Central memory CD8-positive, alpha-beta T cell (primary cell): ENCODE data around the gene ZPBP2.
"Not testable (repeated sequence)": the region's sequence is repeated elsewhere in the genome, so short reads cannot be mapped to it uniquely, and the experiment has no call there.

ENCODE experiments used
- ATAC-seq: fragments of 150-1000 bp; cut with Tn5 transposase; replicated peaks from 2 replicates; pipeline ENCODE4 v1.10.0; 2022; ENCODE audit warnings: mild to moderate bottlenecking, moderate FRiP score, moderate number of reproducible peaks; ENCODE audit not compliant: poor library complexity, severe bottlenecking; ENCODE audit errors: extremely low read depth
- DNase-seq, 2 donors: peaks; one replicate each; pipeline ENCODE4 v3.0.0; 2021; ENCODE audit warnings: low spot score in 2 of 2
- H3K27ac Mint-ChIP-seq: one replicate; pipeline ENCODE4 v1.8.0; 2022; ENCODE audit warnings: low read depth, mild to moderate bottlenecking, moderate library complexity, mixed read lengths
- H3K27me3 Mint-ChIP-seq: one replicate; pipeline ENCODE4 v1.8.0; 2022; ENCODE audit warnings: mixed read lengths
- H3K36me3 Mint-ChIP-seq: one replicate; pipeline ENCODE4 v1.8.0; 2022; ENCODE audit warnings: mild to moderate bottlenecking, moderate library complexity, mixed read lengths; ENCODE audit not compliant: insufficient read depth
- H3K4me1 Mint-ChIP-seq: one replicate; pipeline ENCODE4 v1.8.0; 2022; ENCODE audit warnings: mixed read lengths
- H3K4me3 Mint-ChIP-seq: one replicate; pipeline ENCODE4 v1.8.0; 2022; ENCODE audit warnings: mild to moderate bottlenecking, moderate library complexity, mixed read lengths
- H3K9me3 Mint-ChIP-seq: one replicate; pipeline ENCODE4 v1.8.0; 2022; ENCODE audit warnings: mixed read lengths

The ZPBP2 gene

GRCh38 chr17:39838057-39838456 is 29.9 kb upstream of the ZPBP2 start:
- Mint-ChIP-seq H3K4me3 (peak overlapping the region; percentile 14), H3K9me3 (peaks cover 9% of the 10 kb centered on the region), H3K27ac (peak overlapping the region; percentile 32), H3K27me3 (no peaks in the 10 kb centered on the region), H3K4me1 (peaks cover 57% of the 10 kb centered on the region), H3K36me3 (peaks cover 21% of the 10 kb centered on the region)
- no peak for ATAC-seq
- DNase-seq = no peak

DNA sequence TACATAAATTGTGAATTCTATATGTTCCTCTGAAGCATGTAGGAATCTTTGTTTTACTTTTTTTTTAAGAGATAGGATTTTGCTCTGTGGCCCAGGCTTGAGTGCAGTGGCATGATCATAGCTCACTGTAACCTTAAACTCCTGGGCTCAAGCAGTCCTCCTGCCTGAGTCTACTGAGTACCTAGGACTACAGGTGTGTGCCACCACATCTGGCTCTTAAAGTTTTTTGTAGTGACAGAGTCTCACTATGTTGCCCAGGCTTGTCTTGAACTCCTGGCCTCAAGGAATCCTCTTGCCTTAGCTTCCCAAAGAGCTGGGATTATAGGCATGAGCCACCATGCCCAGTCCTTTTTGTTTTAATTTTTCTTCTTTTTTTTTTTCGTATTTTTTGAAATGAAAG is 29.2 kb upstream of the ZPBP2 start:
- Mint-ChIP-seq H3K9me3 (peaks cover 9% of the 10 kb centered on the region), H3K4me1 (peaks cover 59% of the 10 kb centered on the region), H3K27me3 (no peaks in the 10 kb centered on the region), H3K36me3 (peaks cover 21% of the 10 kb centered on the region), H3K4me3 (no peak overlapping the region), H3K27ac (peak overlapping the region; percentile 32)
- no peak for DNase-seq
- ATAC-seq = no peak

GRCh38 chr17:39841134-39841683 is 26.8 kb upstream of the ZPBP2 start:
- H3K36me3 Mint-ChIP-seq = peaks cover 23% of the 10 kb centered on the region
- H3K4me3 Mint-ChIP-seq = no peak overlapping the region
- ATAC-seq (no peak), DNase-seq (no peak)
- peaks cover 9% of the 10 kb centered on the region for H3K9me3 Mint-ChIP-seq
- H3K4me1 Mint-ChIP-seq = peaks cover 59% of the 10 kb centered on the region
- H3K27me3 Mint-ChIP-seq = no peaks in the 10 kb centered on the region
- peak overlapping the region; percentile 74 for H3K27ac Mint-ChIP-seq

GRCh38 chr17:39845052-39845846 is 22.8 kb upstream of the ZPBP2 start:
- Mint-ChIP-seq H3K4me3 (no peak overlapping the region), H3K4me1 (peaks cover 69% of the 10 kb centered on the region), H3K9me3 (no peaks in the 10 kb centered on the region), H3K27ac (peak overlapping the region; percentile 70), H3K36me3 (peaks cover 20% of the 10 kb centered on the region), H3K27me3 (no peaks in the 10 kb centered on the region)
- DNase-seq (no peak), ATAC-seq (peak; percentile 25)

- no peak for ATAC-seq
- no peak overlapping the region for H3K4me3 Mint-ChIP-seq
- H3K27ac Mint-ChIP-seq = peak overlapping the region; percentile 82
- no peak for DNase-seq
- peaks cover 15% of the 10 kb centered on the region for H3K36me3 Mint-ChIP-seq
- no peaks in the 10 kb centered on the region for H3K9me3 Mint-ChIP-seq
- peaks cover 60% of the 10 kb centered on the region for H3K4me1 Mint-ChIP-seq
- no peaks in the 10 kb centered on the region for H3K27me3 Mint-ChIP-seq
Observed at GRCh38 chr17:39846205-39846604, 21.8 kb upstream of the ZPBP2 start.

DNA sequence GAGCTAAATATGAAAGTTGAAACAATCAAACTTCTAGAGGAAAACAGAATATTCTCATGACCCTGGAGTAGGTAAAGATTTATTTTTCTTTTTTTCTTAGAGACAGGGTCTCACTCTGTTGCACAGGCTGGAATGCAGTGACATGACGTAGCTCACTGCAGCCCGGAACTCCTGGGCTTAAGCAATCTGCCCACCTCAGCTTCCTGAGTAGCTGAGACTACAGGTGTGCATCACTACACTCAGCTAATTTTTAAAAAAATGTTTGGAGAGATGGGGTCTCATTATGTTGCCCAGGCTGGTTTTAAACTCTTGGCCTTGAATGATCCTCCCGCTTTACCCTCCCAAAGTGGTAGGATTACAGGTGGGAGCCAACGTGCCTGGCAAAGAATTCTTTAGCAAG is 19.4 kb upstream of the ZPBP2 start:
- ATAC-seq = peak; percentile 53
- Mint-ChIP-seq H3K36me3 (peaks cover 15% of the 10 kb centered on the region), H3K9me3 (no peaks in the 10 kb centered on the region), H3K4me1 (peaks cover 55% of the 10 kb centered on the region), H3K27me3 (no peaks in the 10 kb centered on the region), H3K4me3 (peak overlapping the region; percentile 37), H3K27ac (peak overlapping the region; percentile 64)
- DNase-seq = no peak

GRCh38 chr17:39850186-39850585 is 17.8 kb upstream of the ZPBP2 start:
- not testable (repeated sequence) for H3K9me3 Mint-ChIP-seq, H3K27ac Mint-ChIP-seq, H3K27me3 Mint-ChIP-seq, ATAC-seq, DNase-seq, H3K4me3 Mint-ChIP-seq
- H3K4me1 Mint-ChIP-seq = peaks cover 52% of the 10 kb centered on the region
- H3K36me3 Mint-ChIP-seq = peaks cover 20% of the 10 kb centered on the region

DNA sequence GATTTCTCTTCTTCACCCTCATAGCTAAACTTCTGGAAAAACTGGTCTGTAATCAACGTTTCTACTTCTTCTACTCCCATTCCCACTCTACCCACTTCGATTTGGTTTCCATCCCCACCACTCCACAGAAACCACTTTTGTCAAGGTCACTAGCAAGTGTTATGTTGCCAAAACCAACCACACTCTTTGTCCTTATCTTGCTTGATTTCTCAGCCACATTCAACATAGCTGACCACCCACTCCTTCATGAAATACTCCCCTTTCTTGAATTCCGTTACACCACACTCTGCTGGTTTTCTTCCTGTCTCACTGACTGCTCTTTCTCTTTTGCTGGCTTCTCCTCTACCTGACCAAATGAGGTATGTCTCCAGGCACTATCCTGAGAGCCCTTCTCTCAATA is 15.8 kb upstream of the ZPBP2 start:
- peak; percentile 24 for ATAC-seq
- Mint-ChIP-seq H3K4me1 (peaks cover 43% of the 10 kb centered on the region), H3K4me3 (peak overlapping the region; percentile 26), H3K9me3 (no peaks in the 10 kb centered on the region), H3K27me3 (no peaks in the 10 kb centered on the region), H3K27ac (peak overlapping the region; percentile 47), H3K36me3 (peaks cover 15% of the 10 kb centered on the region)
- DNase-seq = no peak

DNA sequence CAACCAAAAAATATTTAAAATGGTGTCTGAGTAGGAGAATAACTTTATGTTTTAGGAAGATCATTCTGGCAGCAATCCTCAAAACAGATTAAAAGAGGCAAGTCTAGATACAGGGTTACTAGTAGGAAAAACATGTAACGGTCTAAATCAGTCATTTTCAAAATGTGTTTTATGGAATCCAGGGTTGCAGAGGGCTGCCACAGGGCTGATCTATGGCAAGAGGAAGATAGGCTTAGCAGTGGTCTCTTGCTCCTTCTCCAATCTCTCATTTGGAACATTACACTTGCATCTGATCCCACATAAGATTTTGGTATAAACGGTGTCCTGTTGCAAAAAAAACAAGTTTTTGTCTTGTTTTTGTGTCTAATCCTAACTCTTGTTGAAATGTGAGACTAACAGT is 13.1 kb upstream of the ZPBP2 start:
- peak overlapping the region; percentile 17 for H3K27ac Mint-ChIP-seq

GRCh38 chr17:39855911-39856649 is 11.9 kb upstream of the ZPBP2 start:
- not testable (repeated sequence) for H3K27me3 Mint-ChIP-seq, ATAC-seq, H3K27ac Mint-ChIP-seq, H3K9me3 Mint-ChIP-seq, DNase-seq, H3K4me3 Mint-ChIP-seq
- H3K36me3 Mint-ChIP-seq = peaks cover 14% of the 10 kb centered on the region
- H3K4me1 Mint-ChIP-seq = peaks cover 27% of the 10 kb centered on the region

More for the DNA sequence above, 13.1 kb upstream of the ZPBP2 start:
- no peak for DNase-seq
- peaks cover 23% of the 10 kb centered on the region for H3K4me1 Mint-ChIP-seq
- H3K27me3 Mint-ChIP-seq = no peaks in the 10 kb centered on the region
- H3K9me3 Mint-ChIP-seq = no peaks in the 10 kb centered on the region
- no peak for ATAC-seq
- H3K4me3 Mint-ChIP-seq = no peak overlapping the region
- peaks cover 12% of the 10 kb centered on the region for H3K36me3 Mint-ChIP-seq

DNA sequence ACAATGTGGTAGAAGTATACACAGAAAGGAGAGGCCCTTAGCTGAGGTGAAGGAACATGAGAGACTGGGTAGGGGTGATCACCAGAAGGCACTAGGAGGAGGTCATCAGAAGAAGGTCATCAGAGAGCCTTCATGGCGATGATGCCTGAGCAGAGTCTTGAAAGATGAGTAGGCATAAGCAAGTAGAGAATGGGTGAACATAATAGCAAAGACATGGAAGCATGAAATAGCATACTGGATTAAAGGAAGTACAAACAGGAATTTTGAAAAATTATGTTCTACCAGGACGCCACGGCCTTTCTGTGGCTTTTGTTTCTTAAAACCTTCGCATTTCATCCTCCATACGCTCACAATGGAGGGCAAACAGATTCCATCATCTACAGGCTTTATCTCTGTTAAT is 6.8 kb upstream of the ZPBP2 start:
- Mint-ChIP-seq H3K4me3 (peak overlapping the region; percentile 85), H3K36me3 (peaks cover 28% of the 10 kb centered on the region), H3K27ac (peak overlapping the region; percentile 97), H3K9me3 (no peaks in the 10 kb centered on the region), H3K27me3 (no peaks in the 10 kb centered on the region), H3K4me1 (peaks cover 31% of the 10 kb centered on the region)
- ATAC-seq = no peak
- DNase-seq = no peak

- Mint-ChIP-seq H3K27ac (peak overlapping the region; percentile 97), H3K27me3 (no peaks in the 10 kb centered on the region)
- peak; percentile 10 for ATAC-seq
Observed at GRCh38 chr17:39863244-39863917, 4.6 kb upstream of the ZPBP2 start.

More at GRCh38 chr17:39863244-39863917, 4.6 kb upstream of the ZPBP2 start:
- Mint-ChIP-seq H3K36me3 (peaks cover 34% of the 10 kb centered on the region), H3K4me3 (peak overlapping the region; percentile 85), H3K4me1 (peaks cover 52% of the 10 kb centered on the region), H3K9me3 (no peaks in the 10 kb centered on the region)
- DNase-seq = no peak
